B cell (primary cell): ENCODE results near the gene ANKRD10. TPM values are rescaled to one million over a fixed set of nuclear protein-coding genes. Genes with fewer than 3 reads are reported as not detected.

Experiments
- ATAC-seq: fragments of 200-7000 bp; cut with Tn5 transposase; one replicate; pipeline ENCODE4 v1.10.0; 2021; ENCODE audit warnings: low read depth, mild to moderate bottlenecking, moderate number of reproducible peaks, moderate library complexity
- CTCF ChIA-PET: fragments of 350-600 bp; sonication (Branson Sonifier 250); formaldehyde crosslinking; loops from one replicate; lab custom pipeline; 2021; ENCODE audit warnings: antibody characterized with exemption, inconsistent platforms; lab: Charles Lee
- POLR2A ChIA-PET: fragments of 350-600 bp; sonication (Branson Sonifier 250); formaldehyde crosslinking; loops from one replicate; lab custom pipeline; 2021; ENCODE audit warnings: antibody characterized with exemption; lab: Charles Lee
- DNase-seq: peaks from one replicate; pipeline ENCODE4 v3.0.0; 2013
- H2AFZ ChIP-seq: 2 replicates; pipeline ENCODE4 v1.6.1; 2012; ENCODE audit warnings: mild to moderate bottlenecking, low read depth, low read length; ENCODE audit not compliant: insufficient read depth, poor library complexity, severe bottlenecking
- H3K27ac ChIP-seq, 2 donors: 1 replicate in 1 of 2; 2 replicates in 1 of 2; pipeline ENCODE4 v1.5.1; 2012 to 2013; ENCODE audit warnings: low read length in 2 of 2, mild to moderate bottlenecking in 2 of 2, moderate library complexity in 1 of 2
- H3K27me3 ChIP-seq, 4 experiments: fragments of 200-600 bp in 1 of 4; sonication (generic) in 1 of 4; replicated peaks in 1 of 4; 1 replicate in 2 of 4; 2 replicates in 2 of 4; pipeline versions ENCODE4 v1.6.1 to v1.7.0; 2013 to 2016; ENCODE audit warnings: low read length in 3 of 4, mild to moderate bottlenecking in 2 of 4, mixed read lengths in 1 of 4, moderate library complexity in 1 of 4; ENCODE audit not compliant: insufficient read depth in 4 of 4, control insufficient read depth in 3 of 4; ENCODE audit errors: control extremely low read depth in 1 of 4
- H3K36me3 ChIP-seq, 2 experiments: replicated peaks in 1 of 2; 1 replicate in 1 of 2; 2 replicates in 1 of 2; pipeline versions ENCODE4 v1.6.1 to v1.7.1; 2013; ENCODE audit warnings: low read length in 1 of 2; ENCODE audit not compliant: insufficient read depth in 2 of 2, control insufficient read depth in 1 of 2; ENCODE audit errors: control extremely low read depth in 1 of 2, extremely low read depth in 1 of 2
- H3K4me1 ChIP-seq, 2 donors: fragments of 200-600 bp in 1 of 2; sonication (generic) in 1 of 2; 1 replicate in 1 of 2; 2 replicates in 1 of 2; pipeline versions ENCODE4 v1.5.1 to v1.6.1; 2013 to 2017; ENCODE audit warnings: low read length in 2 of 2; ENCODE audit not compliant: control insufficient read depth in 2 of 2, insufficient read depth in 2 of 2
- H3K4me2 ChIP-seq: replicated peaks from 2 replicates; pipeline ENCODE3; 2012; ENCODE audit warnings: mild to moderate bottlenecking, low read depth, low read length; ENCODE audit not compliant: poor library complexity, severe bottlenecking
- H3K4me3 ChIP-seq, 5 experiments: fragments of 200-600 bp in 1 of 5; sonication (generic) in 1 of 5; 1 replicate in 3 of 5; 2 replicates in 2 of 5; pipeline versions ENCODE4 v1.5.1 to v1.7.0; 2011 to 2016; ENCODE audit warnings: low read length in 4 of 5, mild to moderate bottlenecking in 4 of 5, low read depth in 2 of 5, control low read depth in 1 of 5, moderate library complexity in 1 of 5; ENCODE audit not compliant: insufficient read depth in 1 of 5; ENCODE audit errors: control extremely low read depth in 1 of 5, extremely low read depth in 1 of 5
- H3K79me2 ChIP-seq: fragments of 200-600 bp; sonication (generic); one replicate; pipeline ENCODE4 v1.6.0; 2016; ENCODE audit warnings: low read length; ENCODE audit not compliant: control insufficient read depth, insufficient read depth
- H3K9ac ChIP-seq: fragments of 200-600 bp; sonication (generic); 2 replicates; pipeline ENCODE4 v1.6.1; 2017; ENCODE audit warnings: mild to moderate bottlenecking, low read length, moderate library complexity
- H3K9me3 ChIP-seq, 3 donors: one replicate each; pipeline versions ENCODE4 v1.6.1 to v1.7.1; 2013; ENCODE audit warnings: low read length in 2 of 3; ENCODE audit not compliant: control insufficient read depth in 2 of 3, insufficient read depth in 1 of 3; ENCODE audit errors: control extremely low read depth in 1 of 3
- H4K20me1 ChIP-seq: 2 replicates; pipeline ENCODE4 v1.6.0; 2012; ENCODE audit warnings: mild to moderate bottlenecking, low read length; ENCODE audit not compliant: insufficient read depth, control insufficient read depth, poor library complexity, severe bottlenecking
- H3K27ac Mint-ChIP-seq: one replicate; pipeline ENCODE4 v1.8.0; 2021; ENCODE audit warnings: mixed read lengths
- H3K27me3 Mint-ChIP-seq: one replicate; pipeline ENCODE4 v1.8.0; 2021; ENCODE audit warnings: mixed read lengths
- H3K4me1 Mint-ChIP-seq: one replicate; pipeline ENCODE4 v1.8.0; 2021; ENCODE audit warnings: mixed read lengths
- H3K4me3 Mint-ChIP-seq: one replicate; pipeline ENCODE4 v1.8.0; 2021; ENCODE audit warnings: mixed read lengths
- H3K9me3 Mint-ChIP-seq: one replicate; pipeline ENCODE4 v1.8.0; 2022; ENCODE audit warnings: mixed read lengths; ENCODE audit not compliant: insufficient read depth
- EZH2 ChIP-seq: IDR thresholded peaks from 2 replicates; pipeline ENCODE4 v1.6.1; 2012; ENCODE audit warnings: borderline replicate concordance, low read depth, mild to moderate bottlenecking, moderate library complexity, low read length; ENCODE audit not compliant: insufficient read depth, poor library complexity, severe bottlenecking
- WGBS: methylation state at CpG from one replicate; pipeline ENCODE4 v1.1.5; 2013; ENCODE audit warnings: missing lambda C conversion rate; ENCODE audit not compliant: insufficient coverage; 5-methylcytosine and 5-hydroxymethylcytosine counted together
- intact Hi-C: fragments of 100-400 bp; cut with micrococcal nuclease; formaldehyde crosslinking; loops from one replicate; pipeline ENCODE4 v1.10.0; 2022
- polyA plus RNA-seq: library from polyadenylated mRNA; depleted of rRNA; stranded (reverse); fragments of >200 nt; gene quantifications from 2 replicates; pipeline ENCODE4 v1.2.3, GENCODE V29; 2012
- total RNA-seq, 2 donors: library from RNA; stranded (reverse); fragments of 120-200 nt in 1 of 2; gene quantifications; 1 replicate in 1 of 2; 2 replicates in 1 of 2; pipeline versions ENCODE4 v1.2.3 to v1.2.4, GENCODE V29; 2013 to 2022
- TF ChIP-seq, protein P1 (sequence below): fragments of 200-600 bp; IDR thresholded peaks from one replicate; pipeline ENCODE4 v1.8.0; 2022; ENCODE audit warnings: antibody characterized with exemption, mild to moderate bottlenecking

Gene ANKRD10
- total and polyA plus RNA-seq, 2 donors (not counting 1 experiment from before 2014, with no cell fraction given) = 142 to 256 TPM

GRCh38 chr13:110932588-110932987 is 17.7 kb upstream of the ANKRD10 start:
- no peaks in the 10 kb centered on the region for H3K36me3 ChIP-seq
- no peaks in the 10 kb centered on the region for H4K20me1 ChIP-seq
- no peak overlapping the region for H3K27ac ChIP-seq
- Mint-ChIP-seq H3K9me3 (peaks cover 25% of the 10 kb centered on the region), H3K27me3 (peaks cover 22% of the 10 kb centered on the region), H3K4me3 (no peak overlapping the region), H3K27ac (no peak overlapping the region), H3K4me1 (peaks cover 10% of the 10 kb centered on the region)
- no peak overlapping the region for H2AFZ ChIP-seq
- ChIA-PET CTCF (no interaction called here), POLR2A (no interaction called here)
- no peak overlapping the region for H3K4me2 ChIP-seq
- no peaks in the 10 kb centered on the region for H3K79me2 ChIP-seq
- TF ChIP-seq, protein P1, sequence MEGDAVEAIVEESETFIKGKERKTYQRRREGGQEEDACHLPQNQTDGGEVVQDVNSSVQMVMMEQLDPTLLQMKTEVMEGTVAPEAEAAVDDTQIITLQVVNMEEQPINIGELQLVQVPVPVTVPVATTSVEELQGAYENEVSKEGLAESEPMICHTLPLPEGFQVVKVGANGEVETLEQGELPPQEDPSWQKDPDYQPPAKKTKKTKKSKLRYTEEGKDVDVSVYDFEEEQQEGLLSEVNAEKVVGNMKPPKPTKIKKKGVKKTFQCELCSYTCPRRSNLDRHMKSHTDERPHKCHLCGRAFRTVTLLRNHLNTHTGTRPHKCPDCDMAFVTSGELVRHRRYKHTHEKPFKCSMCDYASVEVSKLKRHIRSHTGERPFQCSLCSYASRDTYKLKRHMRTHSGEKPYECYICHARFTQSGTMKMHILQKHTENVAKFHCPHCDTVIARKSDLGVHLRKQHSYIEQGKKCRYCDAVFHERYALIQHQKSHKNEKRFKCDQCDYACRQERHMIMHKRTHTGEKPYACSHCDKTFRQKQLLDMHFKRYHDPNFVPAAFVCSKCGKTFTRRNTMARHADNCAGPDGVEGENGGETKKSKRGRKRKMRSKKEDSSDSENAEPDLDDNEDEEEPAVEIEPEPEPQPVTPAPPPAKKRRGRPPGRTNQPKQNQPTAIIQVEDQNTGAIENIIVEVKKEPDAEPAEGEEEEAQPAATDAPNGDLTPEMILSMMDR = no peak
- no peak for TF ChIP-seq EZH2
- WGBS = no CpG with 5 or more reads among the region's 3 CpGs
- H3K9ac ChIP-seq = no peak overlapping the region
- ATAC-seq (no peak), DNase-seq (no peak)
- intact Hi-C loops = no loop called here
- peaks cover 0 to 9% (median 3%) of the 10 kb centered on the region in 4 experiments for H3K27me3 ChIP-seq
- no peak overlapping the region for H3K4me3 ChIP-seq
- H3K9me3 ChIP-seq = peaks cover 0 to 43% (median 25%) of the 10 kb centered on the region in 3 donors
- peaks cover 0 to 3% of the 10 kb centered on the region in 2 donors for H3K4me1 ChIP-seq

GRCh38 chr13:110929104-110929777 is 14.4 kb upstream of the ANKRD10 start:
- H3K79me2 ChIP-seq = no peaks in the 10 kb centered on the region
- DNase-seq = no peak
- CTCF ChIA-PET = no interaction called here
- H3K4me3 ChIP-seq = no peak overlapping the region
- H4K20me1 ChIP-seq = no peaks in the 10 kb centered on the region
- peaks cover 0 to 13% (median 5%) of the 10 kb centered on the region in 4 experiments for H3K27me3 ChIP-seq
- no peak overlapping the region for H3K4me3 Mint-ChIP-seq
- H3K27ac Mint-ChIP-seq = no peak overlapping the region
- H3K9me3 ChIP-seq = peaks cover 0 to 25% (median 18%) of the 10 kb centered on the region in 3 donors
- no peak overlapping the region for H3K9ac ChIP-seq
- no peak overlapping the region for H3K4me2 ChIP-seq
- H3K27ac ChIP-seq = no peak overlapping the region
- H3K36me3 ChIP-seq = no peaks in the 10 kb centered on the region
- intact Hi-C loops = no loop called here
- no peak for TF ChIP-seq EZH2
- TF ChIP-seq, protein P1 = no peak
- 91% methylated on average over 3 of the region's 3 CpGs for WGBS
- H2AFZ ChIP-seq = no peak overlapping the region
- H3K4me1 Mint-ChIP-seq = no peaks in the 10 kb centered on the region
- H3K9me3 Mint-ChIP-seq = peaks cover 15% of the 10 kb centered on the region
- H3K4me1 ChIP-seq = peaks cover 0 to 2% of the 10 kb centered on the region in 2 donors
- ATAC-seq = no peak
- POLR2A ChIA-PET = no interaction called here
- H3K27me3 Mint-ChIP-seq = peaks cover 39% of the 10 kb centered on the region
